ENCODE data around the gene CCDC33. TPM values are rescaled to one million over a fixed set of nuclear protein-coding genes. Genes with fewer than 3 reads are reported as not detected.

CCDC33 gene
- total RNA-seq, 1 donor from 2014 or later = 0.51 TPM

- no peaks in the 10 kb centered on the region for H3K9me3 Mint-ChIP-seq (ENCODE audit: unreplicated experiment)
- peaks cover 29% of the 10 kb centered on the region for H3K4me1 Mint-ChIP-seq (ENCODE audit: unreplicated experiment)
- TF ChIP-seq CTCF (IDR thresholded peaks at IDR 0.05; ENCODE audit: unreplicated experiment) = no peak
- no peaks in the 10 kb centered on the region for H3K36me3 Mint-ChIP-seq (ENCODE audit: low read depth, unreplicated experiment)
- no peak for DNase-seq (ENCODE audit: low spot score)
- H3K27me3 Mint-ChIP-seq (ENCODE audit: unreplicated experiment) = peaks cover 12% of the 10 kb centered on the region
- no peak overlapping the region for H3K27ac Mint-ChIP-seq (ENCODE audit: unreplicated experiment)
- no peak overlapping the region for H3K4me3 Mint-ChIP-seq (ENCODE audit: unreplicated experiment)
Measured at GRCh38 chr15:74305687-74306086, 69.6 kb downstream of the CCDC33 start.

GRCh38 chr15:74306781-74307217, 70.7 kb downstream of the CCDC33 start:
- no peak for DNase-seq (ENCODE audit: low spot score)
- no peak overlapping the region for H3K27ac Mint-ChIP-seq (ENCODE audit: unreplicated experiment)
- no peaks in the 10 kb centered on the region for H3K9me3 Mint-ChIP-seq (ENCODE audit: unreplicated experiment)
- TF ChIP-seq CTCF (IDR thresholded peaks at IDR 0.05; ENCODE audit: unreplicated experiment) = no peak
- peaks cover 12% of the 10 kb centered on the region for H3K27me3 Mint-ChIP-seq (ENCODE audit: unreplicated experiment)
- no peak overlapping the region for H3K4me3 Mint-ChIP-seq (ENCODE audit: unreplicated experiment)
- H3K4me1 Mint-ChIP-seq (ENCODE audit: unreplicated experiment) = peaks cover 27% of the 10 kb centered on the region
- H3K36me3 Mint-ChIP-seq (ENCODE audit: low read depth, unreplicated experiment) = no peaks in the 10 kb centered on the region

GRCh38 chr15:74307827-74308811, 72.0 kb downstream of the CCDC33 start:
- Mint-ChIP-seq H3K9me3 (ENCODE audit: unreplicated experiment) (no peaks in the 10 kb centered on the region), H3K4me1 (ENCODE audit: unreplicated experiment) (peaks cover 22% of the 10 kb centered on the region), H3K4me3 (ENCODE audit: unreplicated experiment) (no peak overlapping the region), H3K36me3 (ENCODE audit: low read depth, unreplicated experiment) (no peaks in the 10 kb centered on the region), H3K27ac (ENCODE audit: unreplicated experiment) (no peak overlapping the region), H3K27me3 (ENCODE audit: unreplicated experiment) (peaks cover 9% of the 10 kb centered on the region)
- DNase-seq (ENCODE audit: low spot score) = peak; percentile 64
- TF ChIP-seq CTCF (IDR thresholded peaks at IDR 0.05; ENCODE audit: unreplicated experiment) = peak; percentile 21

GRCh38 chr15:74311734-74312444, 75.8 kb downstream of the CCDC33 start:
- TF ChIP-seq CTCF (IDR thresholded peaks at IDR 0.05; ENCODE audit: unreplicated experiment) = peak; percentile 56
- Mint-ChIP-seq H3K4me3 (ENCODE audit: unreplicated experiment) (no peak overlapping the region), H3K36me3 (ENCODE audit: low read depth, unreplicated experiment) (no peaks in the 10 kb centered on the region), H3K9me3 (ENCODE audit: unreplicated experiment) (no peaks in the 10 kb centered on the region), H3K4me1 (ENCODE audit: unreplicated experiment) (peaks cover 18% of the 10 kb centered on the region), H3K27ac (ENCODE audit: unreplicated experiment) (no peak overlapping the region), H3K27me3 (ENCODE audit: unreplicated experiment) (peaks cover 8% of the 10 kb centered on the region)
- peak; percentile 62 for DNase-seq (ENCODE audit: low spot score)
